ENCODE data around the gene BNIP3.

Gene BNIP3

GRCh38 chr10:131982796-131983195 lies 1.1 kb upstream of the BNIP3 start:
- ATAC-seq: no peak
- TF ChIP-seq SNAI2 (CRISPR knock-in tag; IDR thresholded peaks at IDR 0.05) (no peak), GLIS3 (CRISPR knock-in tag; IDR thresholded peaks at IDR 0.05) (no peak), ZNF8 (CRISPR knock-in tag; IDR thresholded peaks at IDR 0.05) (no peak), PPARA (CRISPR knock-in tag; IDR thresholded peaks at IDR 0.05; ENCODE audit: borderline replicate concordance) (no peak), CREB5 (CRISPR knock-in tag; IDR thresholded peaks at IDR 0.05; ENCODE audit: low read depth) (no peak), OSR1 (CRISPR knock-in tag; IDR thresholded peaks at IDR 0.05) (no peak), TSHZ2 (CRISPR knock-in tag; IDR thresholded peaks at IDR 0.05) (no peak), ZFP30 (CRISPR knock-in tag; IDR thresholded peaks at IDR 0.05) (no peak), ZNF565 (CRISPR knock-in tag; conservative IDR thresholded peaks at IDR 0.05; ENCODE audit: low read depth) (no peak), ZNF70 (CRISPR knock-in tag; IDR thresholded peaks at IDR 0.05) (no peak), POU6F1 (CRISPR knock-in tag; IDR thresholded peaks at IDR 0.05; ENCODE audit: borderline replicate concordance, low read depth) (no peak), RARB (CRISPR knock-in tag; IDR thresholded peaks at IDR 0.05) (no peak), PATZ1 (CRISPR knock-in tag; IDR thresholded peaks at IDR 0.05; ENCODE audit: borderline replicate concordance) (no peak), CSDC2 (CRISPR knock-in tag; IDR thresholded peaks at IDR 0.05) (no peak), BACH2 (CRISPR knock-in tag; IDR thresholded peaks at IDR 0.05; ENCODE audit: borderline replicate concordance) (no peak), TCF4 (CRISPR knock-in tag; IDR thresholded peaks at IDR 0.05; ENCODE audit: borderline replicate concordance) (no peak), ISL1 (CRISPR knock-in tag; IDR thresholded peaks at IDR 0.05) (no peak), TOX (CRISPR knock-in tag; IDR thresholded peaks at IDR 0.05; ENCODE audit: borderline replicate concordance) (no peak), ESRRG (CRISPR knock-in tag; IDR thresholded peaks at IDR 0.05) (no peak)
- TF ChIP-seq, protein P1, sequence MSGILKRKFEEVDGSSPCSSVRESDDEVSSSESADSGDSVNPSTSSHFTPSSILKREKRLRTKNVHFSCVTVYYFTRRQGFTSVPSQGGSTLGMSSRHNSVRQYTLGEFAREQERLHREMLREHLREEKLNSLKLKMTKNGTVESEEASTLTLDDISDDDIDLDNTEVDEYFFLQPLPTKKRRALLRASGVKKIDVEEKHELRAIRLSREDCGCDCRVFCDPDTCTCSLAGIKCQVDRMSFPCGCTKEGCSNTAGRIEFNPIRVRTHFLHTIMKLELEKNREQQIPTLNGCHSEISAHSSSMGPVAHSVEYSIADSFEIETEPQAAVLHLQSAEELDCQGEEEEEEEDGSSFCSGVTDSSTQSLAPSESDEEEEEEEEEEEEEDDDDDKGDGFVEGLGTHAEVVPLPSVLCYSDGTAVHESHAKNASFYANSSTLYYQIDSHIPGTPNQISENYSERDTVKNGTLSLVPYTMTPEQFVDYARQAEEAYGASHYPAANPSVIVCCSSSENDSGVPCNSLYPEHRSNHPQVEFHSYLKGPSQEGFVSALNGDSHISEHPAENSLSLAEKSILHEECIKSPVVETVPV (CRISPR knock-in tag; IDR thresholded peaks at IDR 0.05): no peak

DNA sequence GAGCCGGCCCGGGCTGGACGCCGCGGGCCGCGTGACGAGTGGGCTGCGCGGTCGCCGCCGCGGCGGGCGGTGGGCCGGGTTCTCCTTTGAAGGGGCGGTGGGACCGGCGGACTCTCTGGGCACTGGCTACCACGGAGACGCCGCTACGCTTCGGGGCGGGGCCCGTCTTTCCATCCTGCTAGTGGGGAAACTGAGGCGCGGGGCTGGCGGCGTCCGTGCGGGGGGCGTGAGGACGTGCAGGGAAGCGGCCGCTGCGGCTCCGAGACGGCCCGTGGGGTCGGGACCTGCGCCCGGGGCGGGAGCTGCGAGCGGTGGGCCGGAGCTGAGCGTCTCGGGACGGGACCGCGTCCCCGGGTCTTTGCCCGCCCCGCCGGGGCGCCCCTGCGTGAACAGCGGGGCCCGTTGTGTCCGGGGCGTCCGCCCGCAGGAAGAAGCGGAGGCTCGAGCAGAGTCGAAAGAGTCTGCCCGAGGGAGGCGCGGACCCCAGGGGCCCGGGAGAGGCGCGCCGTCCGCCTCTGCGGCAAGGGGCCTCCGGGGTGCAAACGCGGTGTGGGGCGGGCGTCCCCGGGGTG lies 548 bp upstream of the BNIP3 start:
- no peak for ATAC-seq
- 0 out of 2 replicates have a peak, but pooled peaks have one; percentile 53 for TF ChIP-seq CSDC2 (CRISPR knock-in tag; IDR thresholded peaks at IDR 0.05)
- no peak for TF ChIP-seq TSHZ2 (CRISPR knock-in tag; IDR thresholded peaks at IDR 0.05)

Measured in SK-N-SH treated with all-trans-retinoic acid at 6 μM for 48 hours (cell line).